Fibroblast of lung (primary cell): ENCODE measurements around the gene STX4. TPM values are rescaled to one million over a fixed set of nuclear protein-coding genes. Genes with fewer than 3 reads are reported as not detected.

ENCODE experiments used
- DNase-seq, 2 donors: peaks; one replicate each; pipeline versions ENCODE4 v3.0.0 to v3.0.0-alpha.2; 2010; ENCODE audit warnings: low read depth in 2 of 2
- H2AFZ ChIP-seq: 2 replicates; pipeline ENCODE4 v1.5.1; 2012; ENCODE audit warnings: low read length, control low read depth, inconsistent platforms
- H3K27ac ChIP-seq: 2 replicates; pipeline ENCODE4 v1.5.1; 2011; ENCODE audit warnings: low read length, control low read depth; ENCODE audit not compliant: insufficient read depth
- H3K27me3 ChIP-seq: 2 replicates; pipeline ENCODE4 v1.5.1; 2011; ENCODE audit warnings: mild to moderate bottlenecking, low read length; ENCODE audit not compliant: control insufficient read depth, insufficient read depth
- H3K36me3 ChIP-seq: 2 replicates; pipeline ENCODE4 v1.5.1; 2011; ENCODE audit warnings: low read length; ENCODE audit not compliant: control insufficient read depth, insufficient read depth
- H3K4me1 ChIP-seq: 2 replicates; pipeline ENCODE4 v1.5.1; 2011; ENCODE audit warnings: low read length; ENCODE audit not compliant: control insufficient read depth, insufficient read depth; ENCODE audit errors: extremely low read depth
- H3K4me2 ChIP-seq: 2 replicates; pipeline ENCODE4 v1.5.1; 2011; ENCODE audit warnings: low read length, control low read depth; ENCODE audit not compliant: insufficient read depth; ENCODE audit errors: extremely low read depth
- H3K4me3 ChIP-seq, 4 experiments: fragments of 200-600 bp in 1 of 4; sonication (generic) in 1 of 4; replicated peaks in 1 of 4; 2 replicates each; pipeline ENCODE4 v1.5.1; 2011 to 2016; ENCODE audit warnings: low read length in 4 of 4, low read depth in 3 of 4, mild to moderate bottlenecking in 3 of 4, control low read depth in 2 of 4, inconsistent platforms in 1 of 4, mixed read lengths in 1 of 4; ENCODE audit not compliant: insufficient read depth in 1 of 4; ENCODE audit errors: control extremely low read depth in 1 of 4
- H3K79me2 ChIP-seq: 2 replicates; pipeline ENCODE4 v1.5.1; 2012; ENCODE audit warnings: mild to moderate bottlenecking, low read length, inconsistent platforms; ENCODE audit not compliant: control insufficient read depth, insufficient read depth
- H3K9ac ChIP-seq: 2 replicates; pipeline ENCODE4 v1.5.1; 2011; ENCODE audit warnings: mild to moderate bottlenecking, low read length, control low read depth; ENCODE audit not compliant: insufficient read depth
- H3K9me3 ChIP-seq: 2 replicates; pipeline ENCODE4 v1.5.1; 2012; ENCODE audit warnings: low read depth, low read length; ENCODE audit not compliant: control insufficient read depth, insufficient read depth
- H4K20me1 ChIP-seq: 2 replicates; pipeline ENCODE4 v1.5.1; 2011; ENCODE audit warnings: low read length; ENCODE audit not compliant: control insufficient read depth, insufficient read depth; ENCODE audit errors: extremely low read depth
- EZH2 ChIP-seq: IDR thresholded peaks from 2 replicates; pipeline ENCODE4 v1.5.1; 2012; ENCODE audit warnings: low read length, control low read depth, mild to moderate bottlenecking; ENCODE audit errors: missing control alignments
- polyA plus RNA-seq, 2 donors: library from polyadenylated mRNA; depleted of rRNA in 1 of 2; stranded (reverse) in 1 of 2; unstranded in 1 of 2; fragments of >200 nt; gene quantifications; 2 replicates each; pipeline ENCODE4 v1.2.1, GENCODE V29; 2011 to 2012; ENCODE audit warnings: missing spikeins in 1 of 2
- total RNA-seq: library from RNA; depleted of rRNA; stranded (reverse); fragments of >200 nt; gene quantifications from 2 replicates; pipeline ENCODE4 v1.2.1, GENCODE V29; 2014
- TF ChIP-seq, protein P1 (sequence below), 2 donors: IDR thresholded peaks in 1 of 2; conservative IDR thresholded peaks in 1 of 2; 1 replicate in 1 of 2; 2 replicates in 1 of 2; pipeline ENCODE4 v1.5.1; 2011 to 2012; ENCODE audit warnings: low read length in 2 of 2, control low read depth in 1 of 2, inconsistent platforms in 1 of 2, low read depth in 1 of 2, mild to moderate bottlenecking in 1 of 2

STX4 gene
- total and polyA plus RNA-seq, 2 donors (not counting 1 experiment from before 2014, with no cell fraction given), result 37.5 to 42.8 TPM

DNA sequence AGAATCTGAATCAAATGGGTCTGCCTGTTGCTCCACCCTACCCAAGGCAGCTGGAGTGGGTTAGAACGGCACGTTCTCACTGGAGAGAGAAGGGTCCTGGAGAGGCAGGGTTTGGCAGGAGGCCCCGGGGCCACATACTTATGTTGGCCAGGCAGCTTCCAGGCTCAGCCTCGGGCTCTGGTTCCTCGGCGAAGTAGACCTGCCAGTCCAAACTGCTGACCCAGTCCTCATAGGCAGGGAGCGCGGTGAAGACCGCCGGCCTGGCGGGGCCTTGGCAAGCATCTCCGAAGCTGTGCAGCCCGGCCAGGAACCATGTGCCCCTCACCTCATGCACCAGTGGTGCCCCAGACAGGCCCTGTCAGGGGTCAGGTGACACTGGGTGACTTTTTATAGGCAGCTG lies 50.6 kb downstream of the STX4 start:
- no peak overlapping the region for H3K4me3 ChIP-seq
- H3K27me3 ChIP-seq, result no peaks in the 10 kb centered on the region
- H3K79me2 ChIP-seq, result peaks cover 2% of the 10 kb centered on the region
- H3K9me3 ChIP-seq, result no peaks in the 10 kb centered on the region
- no peaks in the 10 kb centered on the region for H4K20me1 ChIP-seq
- DNase-seq, result no peak
- no peak overlapping the region for H3K4me2 ChIP-seq
- no peaks in the 10 kb centered on the region for H3K4me1 ChIP-seq
- no peak overlapping the region for H3K27ac ChIP-seq
- no peak overlapping the region for H3K9ac ChIP-seq
- peaks cover 28% of the 10 kb centered on the region for H3K36me3 ChIP-seq
- no peak for TF ChIP-seq EZH2
- TF ChIP-seq, protein P1, sequence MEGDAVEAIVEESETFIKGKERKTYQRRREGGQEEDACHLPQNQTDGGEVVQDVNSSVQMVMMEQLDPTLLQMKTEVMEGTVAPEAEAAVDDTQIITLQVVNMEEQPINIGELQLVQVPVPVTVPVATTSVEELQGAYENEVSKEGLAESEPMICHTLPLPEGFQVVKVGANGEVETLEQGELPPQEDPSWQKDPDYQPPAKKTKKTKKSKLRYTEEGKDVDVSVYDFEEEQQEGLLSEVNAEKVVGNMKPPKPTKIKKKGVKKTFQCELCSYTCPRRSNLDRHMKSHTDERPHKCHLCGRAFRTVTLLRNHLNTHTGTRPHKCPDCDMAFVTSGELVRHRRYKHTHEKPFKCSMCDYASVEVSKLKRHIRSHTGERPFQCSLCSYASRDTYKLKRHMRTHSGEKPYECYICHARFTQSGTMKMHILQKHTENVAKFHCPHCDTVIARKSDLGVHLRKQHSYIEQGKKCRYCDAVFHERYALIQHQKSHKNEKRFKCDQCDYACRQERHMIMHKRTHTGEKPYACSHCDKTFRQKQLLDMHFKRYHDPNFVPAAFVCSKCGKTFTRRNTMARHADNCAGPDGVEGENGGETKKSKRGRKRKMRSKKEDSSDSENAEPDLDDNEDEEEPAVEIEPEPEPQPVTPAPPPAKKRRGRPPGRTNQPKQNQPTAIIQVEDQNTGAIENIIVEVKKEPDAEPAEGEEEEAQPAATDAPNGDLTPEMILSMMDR (conservative IDR thresholded peaks at IDR 0.05 in 1 of 2, IDR thresholded peaks at IDR 0.05 in 1 of 2; ENCODE audit: low read depth in 1 of 2, low read length in 2 of 2), result no peak
- no peak overlapping the region for H2AFZ ChIP-seq

DNA sequence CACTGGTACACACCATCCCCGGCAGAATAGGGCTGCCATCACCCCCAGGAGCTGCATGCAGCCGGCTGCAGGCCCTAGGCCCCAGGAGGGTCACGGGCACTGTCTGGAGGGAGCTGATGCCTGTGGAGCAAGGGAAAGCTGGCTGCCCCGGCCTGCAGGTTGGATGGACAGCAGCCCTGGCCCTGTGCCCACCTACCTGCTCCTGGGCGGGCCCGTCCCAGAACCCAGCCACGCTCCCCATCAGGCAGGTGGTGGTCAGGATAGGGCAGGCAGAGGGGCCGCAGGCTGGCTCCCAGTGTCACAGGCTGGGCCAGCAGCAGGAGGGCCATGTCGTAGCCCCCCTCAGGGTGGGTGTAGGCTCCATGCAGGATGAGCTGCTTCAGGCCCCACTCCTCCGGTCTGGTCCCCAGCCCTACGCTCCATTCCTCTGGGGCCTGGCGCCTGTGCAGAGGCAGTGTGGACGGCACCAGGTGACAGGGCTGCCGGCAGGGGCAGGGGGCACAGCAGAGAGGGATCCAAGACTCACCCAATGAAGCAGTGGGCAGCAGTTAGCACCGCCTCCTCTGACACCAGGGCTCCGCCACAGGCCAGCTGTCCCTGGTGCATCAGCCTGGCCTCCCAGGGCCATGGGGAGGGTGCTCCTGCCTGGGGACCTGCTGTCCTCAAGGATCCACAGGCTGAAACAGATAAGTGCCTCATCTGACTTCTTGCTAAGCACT lies 51.4 kb downstream of the STX4 start:
- no peak overlapping the region for H2AFZ ChIP-seq
- no peaks in the 10 kb centered on the region for H4K20me1 ChIP-seq
- H3K27me3 ChIP-seq, result no peaks in the 10 kb centered on the region
- H3K36me3 ChIP-seq, result peaks cover 25% of the 10 kb centered on the region
- TF ChIP-seq, protein P1 (conservative IDR thresholded peaks at IDR 0.05 in 1 of 2, IDR thresholded peaks at IDR 0.05 in 1 of 2; ENCODE audit: low read depth in 1 of 2, low read length in 2 of 2), result no peak
- TF ChIP-seq EZH2, result no peak
- no peak for DNase-seq
- H3K27ac ChIP-seq, result no peak overlapping the region
- H3K9ac ChIP-seq, result no peak overlapping the region
- H3K4me3 ChIP-seq, result no peak overlapping the region
- H3K4me2 ChIP-seq, result no peak overlapping the region
- H3K4me1 ChIP-seq, result no peaks in the 10 kb centered on the region
- H3K79me2 ChIP-seq, result no peaks in the 10 kb centered on the region
- no peaks in the 10 kb centered on the region for H3K9me3 ChIP-seq

DNA sequence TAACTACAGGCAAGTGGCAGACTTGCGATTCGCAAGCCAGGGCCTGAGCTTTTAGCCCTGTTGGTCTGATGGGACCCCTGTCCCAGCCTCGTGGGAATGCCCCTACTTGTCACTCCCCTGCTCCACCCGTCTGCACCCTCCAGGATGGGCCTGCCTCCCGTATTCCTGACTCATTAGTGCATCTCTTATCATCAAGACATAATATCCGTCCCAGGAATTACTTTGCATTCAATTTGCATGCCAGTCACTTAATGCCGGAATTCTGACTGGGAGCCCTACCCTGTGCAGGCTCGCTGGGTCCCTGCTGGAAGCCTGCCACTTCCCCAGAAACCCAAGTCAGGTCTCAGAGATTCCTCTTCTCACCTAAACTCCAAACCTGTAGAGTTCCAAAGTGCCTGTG lies 52.1 kb downstream of the STX4 start:
- Histone ChIP-seq H3K4me2 (no peak overlapping the region), H3K27me3 (no peaks in the 10 kb centered on the region), H3K27ac (no peak overlapping the region), H3K9me3 (no peaks in the 10 kb centered on the region), H3K9ac (no peak overlapping the region), H2AFZ (no peak overlapping the region), H3K4me3 (no peak overlapping the region), H3K79me2 (no peaks in the 10 kb centered on the region), H4K20me1 (no peaks in the 10 kb centered on the region), H3K4me1 (no peaks in the 10 kb centered on the region), H3K36me3 (peaks cover 22% of the 10 kb centered on the region)
- peak in 1 of 2 donors; percentile 30 for DNase-seq
- TF ChIP-seq, protein P1 (conservative IDR thresholded peaks at IDR 0.05 in 1 of 2, IDR thresholded peaks at IDR 0.05 in 1 of 2; ENCODE audit: low read depth in 1 of 2, low read length in 2 of 2), result no peak
- no peak for TF ChIP-seq EZH2
